Natural killer cell (primary cell): ENCODE data around the gene RPAP3. TPM values are rescaled to one million over a fixed set of nuclear protein-coding genes. Genes with fewer than 3 reads are reported as not detected.

ENCODE experiments used
- ATAC-seq, 3 donors: fragments of 150-1000 bp in 2 of 3; fragments of 200-7000 bp in 1 of 3; cut with Tn5 transposase; 1 replicate in 1 of 3; 2 replicates in 2 of 3; pipeline ENCODE4 v1.10.0; 2021; ENCODE audit warnings: mild to moderate bottlenecking in 2 of 3, moderate library complexity in 2 of 3
- DNase-seq, 2 donors: peaks; one replicate each; pipeline versions ENCODE4 v3.0.0 to v3.0.0-alpha.2; 2013 to 2021; ENCODE audit warnings: mixed read lengths in 1 of 2
- H3K27ac ChIP-seq: one replicate; pipeline ENCODE4 v1.5.1; 2013; ENCODE audit warnings: mild to moderate bottlenecking, low read length
- H3K27me3 ChIP-seq: one replicate; pipeline ENCODE4 v1.6.1; 2013; ENCODE audit warnings: low read length; ENCODE audit not compliant: control insufficient read depth, insufficient read depth
- H3K36me3 ChIP-seq: one replicate; pipeline ENCODE4 v1.6.1; 2013; ENCODE audit warnings: low read length; ENCODE audit not compliant: control insufficient read depth, insufficient read depth
- H3K4me1 ChIP-seq: one replicate; pipeline ENCODE4 v1.6.1; 2013; ENCODE audit warnings: low read length; ENCODE audit not compliant: control insufficient read depth, insufficient read depth
- H3K4me3 ChIP-seq: one replicate; pipeline ENCODE4 v1.5.1; 2013; ENCODE audit warnings: low read length
- H3K9me3 ChIP-seq: one replicate; pipeline ENCODE4 v1.6.1; 2013; ENCODE audit warnings: low read length; ENCODE audit not compliant: control insufficient read depth, insufficient read depth
- H3K27ac Mint-ChIP-seq, 2 donors: one replicate each; pipeline ENCODE4 v1.8.0; 2022; ENCODE audit warnings: mild to moderate bottlenecking in 2 of 2, mixed read lengths in 2 of 2, moderate library complexity in 1 of 2
- H3K27me3 Mint-ChIP-seq, 2 donors: one replicate each; pipeline ENCODE4 v1.8.0; 2022; ENCODE audit warnings: low read depth in 2 of 2, mixed read lengths in 2 of 2
- H3K36me3 Mint-ChIP-seq: one replicate; pipeline ENCODE4 v1.8.0; 2022; ENCODE audit warnings: mixed read lengths
- H3K4me1 Mint-ChIP-seq, 2 donors: one replicate each; pipeline ENCODE4 v1.8.0; 2022; ENCODE audit warnings: mixed read lengths in 2 of 2
- H3K4me3 Mint-ChIP-seq: one replicate; pipeline ENCODE4 v1.8.0; 2022; ENCODE audit warnings: mild to moderate bottlenecking, moderate library complexity, mixed read lengths
- H3K9me3 Mint-ChIP-seq, 2 donors: one replicate each; pipeline ENCODE4 v1.8.0; 2022; ENCODE audit warnings: mixed read lengths in 2 of 2
- WGBS: methylation state at CpG from one replicate; pipeline ENCODE4 v1.1.7; 2013; ENCODE audit warnings: missing lambda C conversion rate; ENCODE audit not compliant: insufficient coverage; 5-methylcytosine and 5-hydroxymethylcytosine counted together
- intact Hi-C: fragments of 100-400 bp; cut with micrococcal nuclease; formaldehyde crosslinking; loops from one replicate; pipeline ENCODE4 v1.14.2; 2022
- total RNA-seq, 4 donors: library from RNA; stranded (reverse); fragments of 120-200 nt in 1 of 4; gene quantifications; one replicate each; pipeline versions ENCODE4 v1.2.3 to v1.2.4, GENCODE V29; 2013 to 2022
- TF ChIP-seq, protein P1 (sequence below): fragments of 200-600 bp; IDR thresholded peaks from one replicate; pipeline ENCODE4 v1.8.0; 2022; ENCODE audit warnings: antibody characterized with exemption

The RPAP3 gene
- total RNA-seq, 3 donors from 2014 or later (not counting 1 experiment from before 2014, with no cell fraction given) = 22.8 to 35.8 (median 24.8) TPM

DNA sequence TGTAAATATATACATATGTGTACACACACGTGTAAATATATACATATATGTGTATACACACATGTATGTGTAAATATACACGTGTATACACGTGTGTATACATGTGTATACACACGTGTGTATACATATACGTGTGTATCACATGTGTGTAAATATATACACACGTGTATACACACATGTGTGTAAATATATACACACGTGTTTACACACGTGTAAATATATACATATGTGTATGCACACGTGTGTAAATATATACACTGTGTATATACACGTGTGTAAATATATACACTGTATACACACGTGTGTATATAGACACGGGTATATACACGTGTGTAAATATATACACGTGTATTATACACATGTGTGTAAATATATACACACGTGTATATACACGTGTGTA lies 71.7 kb downstream of the RPAP3 start:
- intact Hi-C loops = no loop called here
- DNase-seq = peak in 1 of 2 donors; percentile 9
- Histone ChIP-seq H3K4me1 (no peaks in the 10 kb centered on the region), H3K4me3 (no peak overlapping the region), H3K9me3 (no peaks in the 10 kb centered on the region), H3K36me3 (no peaks in the 10 kb centered on the region), H3K27ac (no peak overlapping the region), H3K27me3 (no peaks in the 10 kb centered on the region)
- Mint-ChIP-seq H3K27ac (no peak overlapping the region), H3K4me1 (peaks cover 5 to 6% of the 10 kb centered on the region in 2 donors), H3K36me3 (peaks cover 30% of the 10 kb centered on the region), H3K9me3 (peaks cover 3 to 4% of the 10 kb centered on the region in 2 donors), H3K4me3 (no peak overlapping the region), H3K27me3 (no peaks in the 10 kb centered on the region)
- WGBS = 82% methylated on average over 7 of the region's 16 CpGs
- ATAC-seq = peak; percentile 43 to 73 (median 62)
- TF ChIP-seq, protein P1, sequence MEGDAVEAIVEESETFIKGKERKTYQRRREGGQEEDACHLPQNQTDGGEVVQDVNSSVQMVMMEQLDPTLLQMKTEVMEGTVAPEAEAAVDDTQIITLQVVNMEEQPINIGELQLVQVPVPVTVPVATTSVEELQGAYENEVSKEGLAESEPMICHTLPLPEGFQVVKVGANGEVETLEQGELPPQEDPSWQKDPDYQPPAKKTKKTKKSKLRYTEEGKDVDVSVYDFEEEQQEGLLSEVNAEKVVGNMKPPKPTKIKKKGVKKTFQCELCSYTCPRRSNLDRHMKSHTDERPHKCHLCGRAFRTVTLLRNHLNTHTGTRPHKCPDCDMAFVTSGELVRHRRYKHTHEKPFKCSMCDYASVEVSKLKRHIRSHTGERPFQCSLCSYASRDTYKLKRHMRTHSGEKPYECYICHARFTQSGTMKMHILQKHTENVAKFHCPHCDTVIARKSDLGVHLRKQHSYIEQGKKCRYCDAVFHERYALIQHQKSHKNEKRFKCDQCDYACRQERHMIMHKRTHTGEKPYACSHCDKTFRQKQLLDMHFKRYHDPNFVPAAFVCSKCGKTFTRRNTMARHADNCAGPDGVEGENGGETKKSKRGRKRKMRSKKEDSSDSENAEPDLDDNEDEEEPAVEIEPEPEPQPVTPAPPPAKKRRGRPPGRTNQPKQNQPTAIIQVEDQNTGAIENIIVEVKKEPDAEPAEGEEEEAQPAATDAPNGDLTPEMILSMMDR = no peak

DNA sequence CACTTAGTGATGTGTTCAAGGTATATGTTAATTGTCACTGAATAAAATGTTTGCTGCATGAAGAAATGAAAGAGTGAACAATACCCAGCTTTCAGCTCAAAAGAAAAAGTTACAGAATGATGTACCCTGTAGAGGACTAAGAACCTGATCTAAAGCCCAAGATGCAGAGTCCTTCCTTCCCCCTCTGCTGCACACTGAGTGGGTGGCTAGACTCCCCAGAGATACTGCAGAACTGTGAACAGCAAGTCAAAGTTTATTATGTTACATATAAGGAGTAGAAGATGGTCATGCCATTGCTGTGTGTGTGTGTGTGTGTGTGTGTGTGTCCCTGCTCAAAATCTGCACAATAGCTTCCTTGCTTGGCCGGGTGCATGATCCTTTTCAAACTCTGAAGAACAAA lies 83.9 kb downstream of the RPAP3 start:
- Histone ChIP-seq H3K4me3 (no peak overlapping the region), H3K36me3 (no peaks in the 10 kb centered on the region), H3K4me1 (no peaks in the 10 kb centered on the region), H3K27ac (no peak overlapping the region), H3K9me3 (no peaks in the 10 kb centered on the region), H3K27me3 (no peaks in the 10 kb centered on the region)
- intact Hi-C loops = no loop called here
- Mint-ChIP-seq H3K36me3 (peaks cover 11% of the 10 kb centered on the region), H3K4me3 (no peak overlapping the region), H3K27me3 (no peaks in the 10 kb centered on the region), H3K27ac (no peak overlapping the region), H3K4me1 (no peaks in the 10 kb centered on the region), H3K9me3 (peaks cover 2 to 6% of the 10 kb centered on the region in 2 donors)
- DNase-seq (no peak), ATAC-seq (no peak)
- WGBS = 80% methylated on average over 1 of the region's 1 CpG
- TF ChIP-seq, protein P1 = no peak

DNA sequence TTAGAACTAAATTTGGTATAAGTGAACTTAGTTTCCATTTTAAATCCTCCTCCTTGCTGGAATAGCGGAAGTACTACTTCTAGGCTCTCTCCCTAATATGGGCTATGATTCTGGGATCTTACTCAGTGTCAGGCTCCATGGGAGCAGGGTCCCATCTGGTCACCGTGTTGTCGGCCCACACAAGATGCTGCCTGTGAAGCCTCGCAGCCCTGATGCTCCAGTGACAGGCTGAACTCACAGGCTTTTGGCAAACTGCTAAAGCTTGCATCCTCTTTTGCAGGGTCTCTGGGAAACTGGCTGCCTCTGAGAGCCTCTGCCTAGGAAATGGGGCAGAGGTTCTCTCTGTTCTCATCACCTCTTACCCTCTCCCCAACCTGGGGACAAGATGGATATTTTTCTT lies 88.4 kb downstream of the RPAP3 start:
- DNase-seq = no peak
- Mint-ChIP-seq H3K27me3 (no peaks in the 10 kb centered on the region), H3K27ac (no peak overlapping the region), H3K9me3 (no peaks in the 10 kb centered on the region), H3K4me1 (no peaks in the 10 kb centered on the region), H3K36me3 (peaks cover 5% of the 10 kb centered on the region), H3K4me3 (no peak overlapping the region)
- WGBS = 95% methylated on average over 4 of the region's 4 CpGs
- Histone ChIP-seq H3K36me3 (no peaks in the 10 kb centered on the region), H3K4me1 (no peaks in the 10 kb centered on the region), H3K4me3 (no peak overlapping the region), H3K27ac (no peak overlapping the region), H3K27me3 (no peaks in the 10 kb centered on the region), H3K9me3 (peaks cover 8% of the 10 kb centered on the region)
- TF ChIP-seq, protein P1 = no peak
- no peak for ATAC-seq
- intact Hi-C loops = no loop called here

DNA sequence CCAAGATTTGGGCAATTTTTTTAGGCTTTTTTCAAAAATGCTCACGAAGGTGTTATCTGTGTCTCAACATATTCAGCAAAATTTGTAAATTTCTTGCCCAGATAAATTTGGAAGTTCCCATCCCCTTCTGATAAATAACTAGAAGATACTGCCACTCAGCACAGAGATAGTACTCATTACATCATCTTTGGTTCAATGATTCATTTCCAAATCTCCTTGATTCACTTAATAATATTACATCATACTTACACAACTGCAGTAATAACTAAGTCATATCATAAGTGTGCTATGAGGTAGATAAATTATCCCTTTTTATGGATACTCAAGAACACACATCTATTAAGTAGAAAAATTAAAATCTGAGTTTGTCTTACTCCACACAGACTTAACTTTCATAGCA lies 89.4 kb downstream of the RPAP3 start:
- no peaks in the 10 kb centered on the region for H3K9me3 Mint-ChIP-seq
- peaks cover 5% of the 10 kb centered on the region for H3K36me3 Mint-ChIP-seq
- no peaks in the 10 kb centered on the region for H3K27me3 Mint-ChIP-seq
- DNase-seq (no peak), ATAC-seq (no peak)
- H3K4me3 ChIP-seq = no peak overlapping the region
- intact Hi-C loops = no loop called here
- no peaks in the 10 kb centered on the region for H3K4me1 ChIP-seq
- no peaks in the 10 kb centered on the region for H3K4me1 Mint-ChIP-seq
- 62% methylated on average over 1 of the region's 1 CpG for WGBS
- TF ChIP-seq, protein P1 = no peak
- H3K27ac ChIP-seq = no peak overlapping the region
- H3K4me3 Mint-ChIP-seq = no peak overlapping the region
- no peaks in the 10 kb centered on the region for H3K27me3 ChIP-seq
- H3K27ac Mint-ChIP-seq = no peak overlapping the region
- no peaks in the 10 kb centered on the region for H3K36me3 ChIP-seq
- peaks cover 8% of the 10 kb centered on the region for H3K9me3 ChIP-seq
